HepG2 (cell line): ENCODE data around the gene HYAL1. TPM values are rescaled to one million over a fixed set of nuclear protein-coding genes. Genes with fewer than 3 reads are reported as not detected.

Source experiments
- DNMT3B ChIP-seq: conservative IDR thresholded peaks from 2 replicates; pipeline ENCODE4 v1.6.1; 2016; ENCODE audit warnings: missing biosample characterization, control low read depth
- GMEB2 ChIP-seq: IDR thresholded peaks from 2 replicates; pipeline ENCODE4 v1.6.1; 2016; ENCODE audit warnings: missing biosample characterization, missing genetic modification reagents, low read depth
- HNRNPLL ChIP-seq: fragments of 200-400 bp; formaldehyde crosslinking; IDR thresholded peaks from 2 replicates; pipeline ENCODE4 v1.6.1; 2017; ENCODE audit warnings: mild to moderate bottlenecking, low read depth, low read length; ENCODE audit not compliant: poor library complexity, severe bottlenecking
- KDM6A ChIP-seq: IDR thresholded peaks from 2 replicates; pipeline ENCODE4 v1.6.1; 2016; ENCODE audit warnings: low read depth
- KLF12 ChIP-seq: sonication (generic); formaldehyde crosslinking; IDR thresholded peaks from 2 replicates; pipeline ENCODE4 v1.4.0; 2020; ENCODE audit warnings: missing genetic modification reagents, borderline replicate concordance
- KLF16 ChIP-seq, 2 experiments: sonication (generic) in 1 of 2; formaldehyde crosslinking in 1 of 2; IDR thresholded peaks; 2 replicates each; pipeline versions ENCODE4 v1.6.1 to v1.8.0; 2016 to 2023; ENCODE audit warnings: missing genetic modification reagents in 2 of 2, missing compliant biosample characterization in 1 of 2
- KMT2A ChIP-seq: sonication (generic); formaldehyde crosslinking; IDR thresholded peaks from 2 replicates; pipeline ENCODE4 v1.4.0; 2020; ENCODE audit warnings: missing genetic modification reagents
- KMT2B ChIP-seq: IDR thresholded peaks from 2 replicates; pipeline ENCODE4 v1.6.1; 2016; ENCODE audit warnings: missing genetic modification reagents, missing compliant biosample characterization
- NONO ChIP-seq, 2 experiments: fragments of 450-650 bp in 1 of 2; sonication (generic) in 1 of 2; formaldehyde crosslinking in 1 of 2; IDR thresholded peaks in 1 of 2; conservative IDR thresholded peaks in 1 of 2; 2 replicates each; pipeline versions ENCODE4 v1.6.1 to v1.8.0; 2017 to 2022; ENCODE audit warnings: mild to moderate bottlenecking in 1 of 2, missing genetic modification reagents in 1 of 2, moderate library complexity in 1 of 2
- NR2F6 ChIP-seq, 2 experiments: IDR thresholded peaks; 2 replicates each; pipeline ENCODE4 v1.6.1; 2016; ENCODE audit warnings: antibody characterized with exemption in 1 of 2, mild to moderate bottlenecking in 1 of 2
- ZBTB7A ChIP-seq: sonication (generic); formaldehyde crosslinking; IDR thresholded peaks from 2 replicates; pipeline ENCODE4 v1.8.0; 2022; ENCODE audit warnings: mild to moderate bottlenecking, missing genetic modification reagents
- ZBTB7B ChIP-seq: sonication (generic); formaldehyde crosslinking; IDR thresholded peaks from 2 replicates; pipeline ENCODE4 v1.4.0; 2020; ENCODE audit warnings: missing genetic modification reagents
- ZMYM4 ChIP-seq: sonication (generic); formaldehyde crosslinking; IDR thresholded peaks from 2 replicates; pipeline ENCODE4 v1.8.1; 2023; ENCODE audit warnings: mild to moderate bottlenecking, missing genetic modification reagents
- ZNF180 ChIP-seq: sonication (generic); formaldehyde crosslinking; IDR thresholded peaks from 2 replicates; pipeline ENCODE4 v1.4.0; 2020; ENCODE audit warnings: low read depth, missing genetic modification reagents, borderline replicate concordance
- ZNF281 ChIP-seq: sonication (generic); formaldehyde crosslinking; IDR thresholded peaks from 2 replicates; pipeline ENCODE4 v1.4.0; 2020; ENCODE audit warnings: missing genetic modification reagents, borderline replicate concordance
- ZNF354B ChIP-seq: sonication (generic); formaldehyde crosslinking; IDR thresholded peaks from 2 replicates; pipeline ENCODE4 v1.8.0; 2022; ENCODE audit warnings: mild to moderate bottlenecking, missing genetic modification reagents
- ZNF674 ChIP-seq: sonication (generic); formaldehyde crosslinking; IDR thresholded peaks from 2 replicates; pipeline ENCODE4 v1.5.0; 2020; ENCODE audit warnings: low read depth, mild to moderate bottlenecking, missing genetic modification reagents
- ZNF772 ChIP-seq: sonication (generic); formaldehyde crosslinking; IDR thresholded peaks from 2 replicates; pipeline ENCODE4 v1.5.0; 2020; ENCODE audit warnings: mild to moderate bottlenecking, missing genetic modification reagents
- polyA plus RNA-seq, 8 experiments: library from polyadenylated mRNA; depleted of rRNA in 3 of 8; stranded (reverse) in 7 of 8; unstranded in 1 of 8; fragments of >200 nt; fragmentation: Illumina TruSeq in 4 of 8; extraction: Trizol in 4 of 8; gene quantifications; 2 replicates each; pipeline versions ENCODE4 v1.2.1 to v1.2.3, GENCODE V29; 2011 to 2016; ENCODE audit warnings: low read depth in 4 of 8, missing spikeins in 1 of 8, mixed read lengths in 1 of 8; ENCODE audit not compliant: insufficient read depth in 1 of 8
- total RNA-seq, 5 experiments: library from RNA; depleted of rRNA; stranded (reverse); fragments of >200 nt; fragmentation: Illumina TruSeq; extraction: Trizol; gene quantifications; 2 replicates each; pipeline ENCODE4 v1.2.3, GENCODE V29; 2016; ENCODE audit warnings: low read depth in 1 of 5
- TF ChIP-seq, protein P1 (sequence below): sonication (generic); formaldehyde crosslinking; IDR thresholded peaks from 2 replicates; pipeline ENCODE4 v1.9.0; 2021; ENCODE audit warnings: missing genetic modification reagents, mild to moderate bottlenecking, borderline replicate concordance
- TF ChIP-seq, protein P2 (sequence below): sonication (generic); formaldehyde crosslinking; IDR thresholded peaks from 2 replicates; pipeline ENCODE4 v1.8.0; 2022; ENCODE audit warnings: missing genetic modification reagents, mild to moderate bottlenecking, borderline replicate concordance
- TF ChIP-seq, protein P3 (sequence below): sonication (generic); formaldehyde crosslinking; IDR thresholded peaks from 2 replicates; pipeline ENCODE4 v1.4.0; 2020; ENCODE audit warnings: missing genetic modification reagents

The HYAL1 gene
- total and polyA plus RNA-seq, 2 of the 13 experiments (the other 11 are each of a cell fraction or from before 2014, with no cell fraction given), result 76.5 to 193 TPM

GRCh38 chr3:50264383-50264963 is 38.9 kb downstream of the HYAL1 start (continued):
- TF ChIP-seq DNMT3B (CRISPR knock-in tag) (no peak), NR2F6 (IDR thresholded peaks at IDR 0.05) (peak; percentile 60), NR2F6 (CRISPR knock-in tag; IDR thresholded peaks at IDR 0.05) (no peak; the same call in none of the 2 replicates), ZBTB7B (peak; percentile 37; the same call in 1 of the 2 replicates), KDM6A (CRISPR knock-in tag) (peak; percentile 64), ZNF674 (CRISPR knock-in tag) (no peak), GMEB2 (CRISPR knock-in tag) (no peak), HNRNPLL (no peak), ZNF772 (CRISPR knock-in tag) (no peak), KMT2B (CRISPR knock-in tag) (no peak), KMT2A (CRISPR knock-in tag) (no peak), ZBTB7A (CRISPR knock-in tag) (no peak), ZNF180 (no peak), KLF12 (0 out of 2 replicates have a peak, but pooled peaks have one; percentile 50), ZNF281 (no peak), ZMYM4 (CRISPR knock-in tag) (0 out of 2 replicates have a peak, but pooled peaks have one; percentile 6), KLF16 (CRISPR knock-in tag; IDR thresholded peaks at IDR 0.05) (peak in 1 of 2 experiments; percentile 38; a peak in 1 of 4 replicates), ZNF354B (CRISPR knock-in tag) (no peak), NONO (IDR thresholded peaks at IDR 0.05) (no peak), NONO (CRISPR knock-in tag; conservative IDR thresholded peaks at IDR 0.05) (peak; percentile 73; the same call in 1 of the 2 replicates)
- TF ChIP-seq, protein P1, sequence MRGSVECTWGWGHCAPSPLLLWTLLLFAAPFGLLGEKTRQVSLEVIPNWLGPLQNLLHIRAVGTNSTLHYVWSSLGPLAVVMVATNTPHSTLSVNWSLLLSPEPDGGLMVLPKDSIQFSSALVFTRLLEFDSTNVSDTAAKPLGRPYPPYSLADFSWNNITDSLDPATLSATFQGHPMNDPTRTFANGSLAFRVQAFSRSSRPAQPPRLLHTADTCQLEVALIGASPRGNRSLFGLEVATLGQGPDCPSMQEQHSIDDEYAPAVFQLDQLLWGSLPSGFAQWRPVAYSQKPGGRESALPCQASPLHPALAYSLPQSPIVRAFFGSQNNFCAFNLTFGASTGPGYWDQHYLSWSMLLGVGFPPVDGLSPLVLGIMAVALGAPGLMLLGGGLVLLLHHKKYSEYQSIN (CRISPR knock-in tag), result no peak
- TF ChIP-seq, protein P2, sequence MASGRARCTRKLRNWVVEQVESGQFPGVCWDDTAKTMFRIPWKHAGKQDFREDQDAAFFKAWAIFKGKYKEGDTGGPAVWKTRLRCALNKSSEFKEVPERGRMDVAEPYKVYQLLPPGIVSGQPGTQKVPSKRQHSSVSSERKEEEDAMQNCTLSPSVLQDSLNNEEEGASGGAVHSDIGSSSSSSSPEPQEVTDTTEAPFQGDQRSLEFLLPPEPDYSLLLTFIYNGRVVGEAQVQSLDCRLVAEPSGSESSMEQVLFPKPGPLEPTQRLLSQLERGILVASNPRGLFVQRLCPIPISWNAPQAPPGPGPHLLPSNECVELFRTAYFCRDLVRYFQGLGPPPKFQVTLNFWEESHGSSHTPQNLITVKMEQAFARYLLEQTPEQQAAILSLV (CRISPR knock-in tag), result no peak
- TF ChIP-seq, protein P3, sequence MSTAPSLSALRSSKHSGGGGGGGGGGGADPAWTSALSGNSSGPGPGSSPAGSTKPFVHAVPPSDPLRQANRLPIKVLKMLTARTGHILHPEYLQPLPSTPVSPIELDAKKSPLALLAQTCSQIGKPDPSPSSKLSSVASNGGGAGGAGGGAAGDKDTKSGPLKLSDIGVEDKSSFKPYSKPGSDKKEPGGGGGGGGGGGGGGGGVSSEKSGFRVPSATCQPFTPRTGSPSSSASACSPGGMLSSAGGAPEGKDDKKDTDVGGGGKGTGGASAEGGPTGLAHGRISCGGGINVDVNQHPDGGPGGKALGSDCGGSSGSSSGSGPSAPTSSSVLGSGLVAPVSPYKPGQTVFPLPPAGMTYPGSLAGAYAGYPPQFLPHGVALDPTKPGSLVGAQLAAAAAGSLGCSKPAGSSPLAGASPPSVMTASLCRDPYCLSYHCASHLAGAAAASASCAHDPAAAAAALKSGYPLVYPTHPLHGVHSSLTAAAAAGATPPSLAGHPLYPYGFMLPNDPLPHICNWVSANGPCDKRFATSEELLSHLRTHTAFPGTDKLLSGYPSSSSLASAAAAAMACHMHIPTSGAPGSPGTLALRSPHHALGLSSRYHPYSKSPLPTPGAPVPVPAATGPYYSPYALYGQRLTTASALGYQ, result peak; percentile 51; the same call in 1 of the 2 replicates
